Fibroblast of lung (primary cell): ENCODE data around the gene RTCA. TPM values are rescaled to one million over a fixed set of nuclear protein-coding genes. Genes with fewer than 3 reads are reported as not detected.
"Not testable (repeated sequence)": the region's sequence is repeated elsewhere in the genome, so short reads cannot be mapped to it uniquely, and the experiment has no call there.

ENCODE experiments used
- DNase-seq, 2 donors: peaks; one replicate each; pipeline versions ENCODE4 v3.0.0 to v3.0.0-alpha.2; 2010; ENCODE audit warnings: low read depth in 2 of 2
- H2AFZ ChIP-seq: 2 replicates; pipeline ENCODE4 v1.5.1; 2012; ENCODE audit warnings: low read length, control low read depth, inconsistent platforms
- H3K27ac ChIP-seq: 2 replicates; pipeline ENCODE4 v1.5.1; 2011; ENCODE audit warnings: low read length, control low read depth; ENCODE audit not compliant: insufficient read depth
- H3K27me3 ChIP-seq: 2 replicates; pipeline ENCODE4 v1.5.1; 2011; ENCODE audit warnings: mild to moderate bottlenecking, low read length; ENCODE audit not compliant: control insufficient read depth, insufficient read depth
- H3K36me3 ChIP-seq: 2 replicates; pipeline ENCODE4 v1.5.1; 2011; ENCODE audit warnings: low read length; ENCODE audit not compliant: control insufficient read depth, insufficient read depth
- H3K4me1 ChIP-seq: 2 replicates; pipeline ENCODE4 v1.5.1; 2011; ENCODE audit warnings: low read length; ENCODE audit not compliant: control insufficient read depth, insufficient read depth; ENCODE audit errors: extremely low read depth
- H3K4me2 ChIP-seq: 2 replicates; pipeline ENCODE4 v1.5.1; 2011; ENCODE audit warnings: low read length, control low read depth; ENCODE audit not compliant: insufficient read depth; ENCODE audit errors: extremely low read depth
- H3K4me3 ChIP-seq, 4 experiments: fragments of 200-600 bp in 1 of 4; sonication (generic) in 1 of 4; replicated peaks in 1 of 4; 2 replicates each; pipeline ENCODE4 v1.5.1; 2011 to 2016; ENCODE audit warnings: low read length in 4 of 4, low read depth in 3 of 4, mild to moderate bottlenecking in 3 of 4, control low read depth in 2 of 4, inconsistent platforms in 1 of 4, mixed read lengths in 1 of 4; ENCODE audit not compliant: insufficient read depth in 1 of 4; ENCODE audit errors: control extremely low read depth in 1 of 4
- H3K79me2 ChIP-seq: 2 replicates; pipeline ENCODE4 v1.5.1; 2012; ENCODE audit warnings: mild to moderate bottlenecking, low read length, inconsistent platforms; ENCODE audit not compliant: control insufficient read depth, insufficient read depth
- H3K9ac ChIP-seq: 2 replicates; pipeline ENCODE4 v1.5.1; 2011; ENCODE audit warnings: mild to moderate bottlenecking, low read length, control low read depth; ENCODE audit not compliant: insufficient read depth
- H3K9me3 ChIP-seq: 2 replicates; pipeline ENCODE4 v1.5.1; 2012; ENCODE audit warnings: low read depth, low read length; ENCODE audit not compliant: control insufficient read depth, insufficient read depth
- H4K20me1 ChIP-seq: 2 replicates; pipeline ENCODE4 v1.5.1; 2011; ENCODE audit warnings: low read length; ENCODE audit not compliant: control insufficient read depth, insufficient read depth; ENCODE audit errors: extremely low read depth
- EZH2 ChIP-seq: IDR thresholded peaks from 2 replicates; pipeline ENCODE4 v1.5.1; 2012; ENCODE audit warnings: low read length, control low read depth, mild to moderate bottlenecking; ENCODE audit errors: missing control alignments
- polyA plus RNA-seq, 2 donors: library from polyadenylated mRNA; depleted of rRNA in 1 of 2; stranded (reverse) in 1 of 2; unstranded in 1 of 2; fragments of >200 nt; gene quantifications; 2 replicates each; pipeline ENCODE4 v1.2.1, GENCODE V29; 2011 to 2012; ENCODE audit warnings: missing spikeins in 1 of 2
- total RNA-seq: library from RNA; depleted of rRNA; stranded (reverse); fragments of >200 nt; gene quantifications from 2 replicates; pipeline ENCODE4 v1.2.1, GENCODE V29; 2014
- TF ChIP-seq, protein P1 (sequence below), 2 donors: IDR thresholded peaks in 1 of 2; conservative IDR thresholded peaks in 1 of 2; 1 replicate in 1 of 2; 2 replicates in 1 of 2; pipeline ENCODE4 v1.5.1; 2011 to 2012; ENCODE audit warnings: low read length in 2 of 2, control low read depth in 1 of 2, inconsistent platforms in 1 of 2, low read depth in 1 of 2, mild to moderate bottlenecking in 1 of 2

Gene RTCA
- total and polyA plus RNA-seq, 2 donors (not counting 1 experiment from before 2014, with no cell fraction given) = 39.2 to 45.9 TPM

DNA sequence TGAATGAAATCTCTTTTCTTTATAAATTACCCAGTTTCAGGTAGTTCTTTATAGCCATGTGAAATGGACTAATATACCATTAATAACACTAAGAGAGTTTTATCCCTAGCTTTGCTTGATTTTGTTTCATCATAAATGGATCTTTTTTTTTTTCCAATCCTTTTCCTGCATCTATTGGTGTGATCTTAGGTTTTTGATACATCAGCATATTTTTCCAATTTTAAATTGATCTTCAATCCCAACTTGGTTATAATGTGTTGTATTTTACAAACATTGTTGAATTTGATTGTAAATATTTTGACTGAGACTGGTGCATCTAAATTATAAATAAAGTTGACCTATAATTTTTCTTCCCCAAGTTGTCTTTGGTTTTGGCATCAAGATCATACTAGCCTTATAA, 4.3 kb upstream of the RTCA start:
- H3K27ac ChIP-seq = no peak overlapping the region
- no peak for TF ChIP-seq EZH2
- H3K4me1 ChIP-seq = no peaks in the 10 kb centered on the region
- H3K4me2 ChIP-seq = no peak overlapping the region
- peaks cover 7% of the 10 kb centered on the region for H3K79me2 ChIP-seq
- H2AFZ ChIP-seq = no peak overlapping the region
- H3K9me3 ChIP-seq = no peaks in the 10 kb centered on the region
- no peak overlapping the region for H3K9ac ChIP-seq
- DNase-seq = no peak
- no peak overlapping the region for H3K4me3 ChIP-seq
- H3K27me3 ChIP-seq = no peaks in the 10 kb centered on the region
- no peaks in the 10 kb centered on the region for H3K36me3 ChIP-seq
- H4K20me1 ChIP-seq = no peaks in the 10 kb centered on the region

DNA sequence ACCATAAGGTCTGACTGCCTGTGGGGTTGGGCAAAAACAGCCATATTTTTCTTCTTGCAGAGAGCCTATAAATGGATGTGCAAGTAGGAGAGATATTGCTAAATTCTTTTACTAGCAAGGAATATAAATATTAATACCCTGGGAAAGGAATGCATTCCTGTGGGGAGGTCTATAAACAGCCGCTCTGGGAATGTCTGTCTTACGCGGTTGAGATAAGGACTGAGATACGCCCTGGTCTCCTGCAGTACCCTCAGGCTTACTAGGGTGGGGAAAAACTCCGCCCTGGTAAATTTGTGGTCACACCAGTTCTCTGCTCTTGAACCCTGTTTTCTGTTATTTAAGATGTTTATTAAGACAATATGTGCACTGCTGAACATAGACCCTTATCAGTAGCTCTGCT, 1.9 kb upstream of the RTCA start:
- H3K4me1 ChIP-seq, H3K27me3 ChIP-seq, H3K9me3 ChIP-seq, DNase-seq, H4K20me1 ChIP-seq, H2AFZ ChIP-seq, H3K36me3 ChIP-seq, H3K4me3 ChIP-seq, H3K27ac ChIP-seq, H3K9ac ChIP-seq, H3K4me2 ChIP-seq: not testable (repeated sequence)
- peaks cover 26% of the 10 kb centered on the region for H3K79me2 ChIP-seq

DNA sequence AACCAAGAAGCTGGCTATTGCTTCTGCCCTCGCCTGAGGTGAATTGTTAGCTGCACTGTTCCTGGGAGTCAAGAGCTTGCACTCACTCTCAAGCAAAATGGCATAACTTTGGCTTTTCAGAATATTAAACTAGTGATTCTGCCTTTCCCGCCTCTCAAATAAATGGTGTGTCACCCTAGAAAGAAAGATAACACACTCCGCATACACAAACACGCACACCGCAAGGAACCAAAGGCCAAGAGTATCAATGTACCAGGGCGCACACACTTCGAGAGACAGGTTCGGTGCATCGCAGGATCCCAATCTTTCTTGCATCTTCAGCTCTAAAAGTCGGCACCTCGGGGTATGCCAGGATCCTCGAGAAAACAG, 470 bp upstream of the RTCA start:
- Histone ChIP-seq H3K27me3 (no peaks in the 10 kb centered on the region), H3K27ac (peak overlapping the region; percentile 86), H3K4me2 (peak overlapping the region; percentile 86), H4K20me1 (no peaks in the 10 kb centered on the region), H3K9me3 (no peaks in the 10 kb centered on the region), H3K4me3 (peak overlapping the region; percentile 92 to 100 (median 96)), H3K36me3 (peaks cover 12% of the 10 kb centered on the region), H3K9ac (peak overlapping the region; percentile 85), H3K79me2 (peaks cover 29% of the 10 kb centered on the region), H3K4me1 (peaks cover 4% of the 10 kb centered on the region), H2AFZ (peak overlapping the region; percentile 100)
- TF ChIP-seq, protein P1, sequence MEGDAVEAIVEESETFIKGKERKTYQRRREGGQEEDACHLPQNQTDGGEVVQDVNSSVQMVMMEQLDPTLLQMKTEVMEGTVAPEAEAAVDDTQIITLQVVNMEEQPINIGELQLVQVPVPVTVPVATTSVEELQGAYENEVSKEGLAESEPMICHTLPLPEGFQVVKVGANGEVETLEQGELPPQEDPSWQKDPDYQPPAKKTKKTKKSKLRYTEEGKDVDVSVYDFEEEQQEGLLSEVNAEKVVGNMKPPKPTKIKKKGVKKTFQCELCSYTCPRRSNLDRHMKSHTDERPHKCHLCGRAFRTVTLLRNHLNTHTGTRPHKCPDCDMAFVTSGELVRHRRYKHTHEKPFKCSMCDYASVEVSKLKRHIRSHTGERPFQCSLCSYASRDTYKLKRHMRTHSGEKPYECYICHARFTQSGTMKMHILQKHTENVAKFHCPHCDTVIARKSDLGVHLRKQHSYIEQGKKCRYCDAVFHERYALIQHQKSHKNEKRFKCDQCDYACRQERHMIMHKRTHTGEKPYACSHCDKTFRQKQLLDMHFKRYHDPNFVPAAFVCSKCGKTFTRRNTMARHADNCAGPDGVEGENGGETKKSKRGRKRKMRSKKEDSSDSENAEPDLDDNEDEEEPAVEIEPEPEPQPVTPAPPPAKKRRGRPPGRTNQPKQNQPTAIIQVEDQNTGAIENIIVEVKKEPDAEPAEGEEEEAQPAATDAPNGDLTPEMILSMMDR (conservative IDR thresholded peaks at IDR 0.05 in 1 of 2, IDR thresholded peaks at IDR 0.05 in 1 of 2; ENCODE audit: low read depth in 1 of 2, low read length in 2 of 2) = no peak
- TF ChIP-seq EZH2 = no peak
- peak in 1 of 2 donors; percentile 64 for DNase-seq

DNA sequence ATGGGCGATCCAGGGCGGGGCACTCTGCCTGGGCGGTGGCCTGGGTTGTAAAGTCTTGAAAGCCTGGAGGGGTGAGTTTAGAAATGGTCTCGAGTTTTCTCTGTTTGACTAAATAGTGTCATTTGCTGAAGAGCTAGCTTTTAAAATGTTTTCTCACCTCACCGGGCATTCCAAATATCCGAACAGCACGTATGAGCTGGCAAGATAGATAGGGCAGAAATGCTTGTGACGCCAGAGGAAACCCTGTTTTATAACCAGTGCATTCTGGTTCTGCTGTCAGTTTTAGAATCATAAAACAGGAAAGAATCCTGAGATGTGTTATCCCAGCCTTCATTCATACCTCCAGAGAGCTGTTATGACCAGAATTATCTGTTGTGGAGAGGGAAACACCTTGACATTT, 725 bp downstream of the RTCA start:
- H3K36me3 ChIP-seq = peaks cover 13% of the 10 kb centered on the region
- peaks cover 4% of the 10 kb centered on the region for H3K4me1 ChIP-seq
- H3K27me3 ChIP-seq = no peaks in the 10 kb centered on the region
- H3K9ac ChIP-seq = peak overlapping the region; percentile 85
- peak overlapping the region; percentile 89 for H3K4me2 ChIP-seq
- DNase-seq = no peak
- H3K79me2 ChIP-seq = peaks cover 29% of the 10 kb centered on the region
- no peak for TF ChIP-seq EZH2
- TF ChIP-seq, protein P1 (conservative IDR thresholded peaks at IDR 0.05 in 1 of 2, IDR thresholded peaks at IDR 0.05 in 1 of 2; ENCODE audit: low read depth in 1 of 2, low read length in 2 of 2) = no peak
- H2AFZ ChIP-seq = peak overlapping the region; percentile 73
- H3K27ac ChIP-seq = peak overlapping the region; percentile 86
- H4K20me1 ChIP-seq = no peaks in the 10 kb centered on the region
- H3K4me3 ChIP-seq = peak overlapping the region; percentile 92 to 100 (median 96)
- H3K9me3 ChIP-seq = no peaks in the 10 kb centered on the region
